ENCODE data around the gene MAP3K1. TPM values are rescaled to one million over a fixed set of nuclear protein-coding genes. Genes with fewer than 3 reads are reported as not detected.
"Not testable (repeated sequence)": the region's sequence is repeated elsewhere in the genome, so short reads cannot be mapped to it uniquely, and the experiment has no call there.

MAP3K1 gene
- polyA plus RNA-seq, 4 donors = 77.6 to 100.0 (median 78.8) TPM

- no peak for DNase-seq (ENCODE audit: low read depth in 4 of 4, low spot score in 2 of 4)
These were observed 553 bp downstream of the MAP3K1 start for GRCh38 chr5:56815658-56816545.

GRCh38 chr5:56816546-56817081, 1.3 kb downstream of the MAP3K1 start:
- no peak for DNase-seq (ENCODE audit: low read depth in 4 of 4, low spot score in 2 of 4)

GRCh38 chr5:56817263-56818014, 2.1 kb downstream of the MAP3K1 start:
- DNase-seq (ENCODE audit: low read depth in 4 of 4, low spot score in 2 of 4) = no peak

GRCh38 chr5:56818450-56819037, 3.2 kb downstream of the MAP3K1 start:
- no peak for DNase-seq (ENCODE audit: low read depth in 4 of 4, low spot score in 2 of 4)

DNA sequence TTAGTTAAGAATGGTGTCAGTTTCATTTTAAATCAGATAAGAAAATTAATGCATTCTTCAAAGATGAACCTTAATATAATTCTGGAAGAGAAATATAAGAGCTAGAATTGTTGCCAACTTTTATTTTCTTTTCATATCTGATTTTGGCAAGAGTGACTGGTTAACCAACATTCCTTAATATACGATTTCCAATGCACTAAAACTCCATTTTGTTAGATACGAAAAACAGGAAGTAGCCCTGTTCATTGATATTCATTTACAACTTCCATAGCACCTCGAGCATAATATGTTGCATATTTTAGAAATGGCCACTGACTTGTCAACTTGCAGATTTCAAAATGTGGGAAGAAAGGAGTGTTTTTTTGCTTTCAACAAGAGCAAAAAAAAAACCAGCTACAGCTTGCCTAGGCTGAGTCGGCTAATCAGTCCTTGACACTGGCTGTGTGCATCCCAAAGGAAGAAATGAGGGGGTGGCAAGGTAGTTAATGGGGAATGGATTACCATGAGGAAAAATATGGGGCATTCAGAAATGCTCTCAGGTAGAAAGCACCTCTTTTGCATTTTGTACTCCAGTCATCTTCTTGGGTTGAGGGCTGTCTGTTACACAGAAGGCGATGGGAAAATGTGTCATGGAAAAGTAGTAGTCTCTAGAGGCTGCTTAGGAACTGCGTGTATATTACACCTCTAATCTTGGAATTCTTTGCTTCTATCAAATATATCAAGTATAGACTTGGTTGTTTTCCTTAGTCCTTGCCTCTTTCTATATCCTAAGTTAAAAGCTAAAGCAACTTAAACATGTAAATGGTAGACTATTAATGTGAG, 3.9 kb downstream of the MAP3K1 start:
- no peak for DNase-seq (ENCODE audit: low read depth in 4 of 4, low spot score in 2 of 4)

GRCh38 chr5:56821868-56822267, 6.5 kb downstream of the MAP3K1 start:
- not testable (repeated sequence) for DNase-seq (ENCODE audit: low read depth in 4 of 4, low spot score in 2 of 4)

- no peak for DNase-seq (ENCODE audit: low read depth in 4 of 4, low spot score in 2 of 4)
These were observed 7.6 kb downstream of the MAP3K1 start for GRCh38 chr5:56822981-56823380.

GRCh38 chr5:56824019-56824418, 8.7 kb downstream of the MAP3K1 start:
- no peak for DNase-seq (ENCODE audit: low read depth in 4 of 4, low spot score in 2 of 4)

GRCh38 chr5:56825222-56825824, 10.0 kb downstream of the MAP3K1 start:
- no peak for DNase-seq (ENCODE audit: low read depth in 4 of 4, low spot score in 2 of 4)

GRCh38 chr5:56827049-56827448, 11.7 kb downstream of the MAP3K1 start:
- no peak for DNase-seq (ENCODE audit: low read depth in 4 of 4, low spot score in 2 of 4)

DNA sequence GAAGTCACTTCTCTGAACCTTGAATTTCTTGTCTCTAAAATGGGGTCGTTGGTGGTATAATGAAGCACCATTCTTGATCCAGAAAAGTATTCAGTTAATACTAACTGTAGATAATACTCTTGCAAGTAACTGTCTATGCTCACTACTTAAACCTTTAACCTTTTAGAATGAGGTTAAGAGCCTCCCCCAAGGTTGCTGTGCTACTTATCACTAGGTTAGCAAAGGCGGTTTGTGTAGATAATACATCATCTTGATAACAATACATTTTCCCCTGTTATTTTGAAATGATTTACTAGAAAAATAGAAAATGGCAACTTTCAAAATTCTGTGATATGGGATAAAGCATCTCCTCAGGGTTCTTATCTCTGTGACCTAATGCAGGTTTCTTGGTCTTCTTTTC, 12.6 kb downstream of the MAP3K1 start:
- DNase-seq (ENCODE audit: low read depth in 4 of 4, low spot score in 2 of 4) = no peak

- no peak for DNase-seq (ENCODE audit: low read depth in 4 of 4, low spot score in 2 of 4)
These were observed 14.0 kb downstream of the MAP3K1 start for GRCh38 chr5:56829137-56829908.

DNA sequence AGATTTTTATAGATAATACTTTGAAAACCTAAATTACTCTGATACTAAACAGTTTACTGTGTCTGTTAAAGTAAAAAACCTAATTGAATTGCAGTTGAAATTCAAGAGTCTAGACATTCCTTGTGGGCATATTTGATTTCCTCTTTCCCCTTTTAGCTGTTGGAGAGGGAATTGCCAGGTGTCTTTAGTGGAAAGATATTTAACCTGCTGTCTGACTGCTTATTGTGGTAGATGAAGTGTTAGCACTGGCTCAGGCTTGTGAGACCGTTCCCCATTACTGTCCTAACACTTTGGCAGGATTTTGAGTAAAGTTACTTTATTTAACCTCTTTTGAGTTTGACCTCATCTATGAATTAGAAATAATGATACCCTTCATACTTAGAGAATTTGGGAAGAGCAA, 16.4 kb downstream of the MAP3K1 start:
- no peak for DNase-seq (ENCODE audit: low read depth in 4 of 4, low spot score in 2 of 4)

DNA sequence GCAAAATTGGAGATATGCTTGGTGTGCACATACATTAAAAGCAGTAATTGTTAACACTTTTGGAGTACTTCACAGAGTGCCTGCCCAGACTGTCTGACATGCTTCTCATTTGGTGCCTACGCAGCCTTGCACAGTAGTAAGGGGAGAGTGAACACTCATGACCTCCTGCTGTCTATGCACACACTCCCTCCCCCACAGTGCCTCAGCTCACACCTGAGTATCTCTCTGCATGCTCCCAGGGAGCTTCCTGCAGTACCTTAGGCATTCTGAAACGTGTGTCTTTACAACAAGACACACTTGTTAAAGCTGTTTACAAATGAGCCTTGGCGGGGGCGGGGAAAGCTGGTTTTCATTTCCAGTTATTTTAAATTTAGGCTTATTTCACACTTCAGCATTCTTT, 18.0 kb downstream of the MAP3K1 start:
- no peak for DNase-seq (ENCODE audit: low read depth in 4 of 4, low spot score in 2 of 4)

- no peak for DNase-seq (ENCODE audit: low read depth in 4 of 4, low spot score in 2 of 4)
These were observed 22.0 kb downstream of the MAP3K1 start for GRCh38 chr5:56837381-56837780.

DNA sequence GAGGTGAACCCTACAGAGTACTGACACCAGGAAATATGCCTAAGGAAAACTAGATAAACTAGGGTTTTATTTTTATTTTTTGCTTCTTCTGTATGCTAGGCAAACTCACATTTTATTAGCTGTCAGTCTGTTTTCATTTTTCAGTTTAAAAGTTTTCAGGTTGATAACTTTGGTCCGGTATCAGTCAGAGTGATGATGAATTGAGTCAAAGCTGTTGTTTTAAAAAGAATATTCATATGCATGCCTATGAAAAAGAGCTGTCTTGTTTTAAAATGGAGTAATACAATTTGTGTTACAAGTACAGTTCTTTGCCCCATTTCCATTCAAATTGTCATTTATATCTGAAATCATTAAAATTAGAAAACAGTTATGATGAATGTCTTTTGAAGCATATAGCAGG, 22.6 kb downstream of the MAP3K1 start:
- DNase-seq (ENCODE audit: low read depth in 4 of 4, low spot score in 2 of 4) = no peak

GRCh38 chr5:56838409-56839039, 23.2 kb downstream of the MAP3K1 start:
- DNase-seq (ENCODE audit: low read depth in 4 of 4, low spot score in 2 of 4) = no peak

DNA sequence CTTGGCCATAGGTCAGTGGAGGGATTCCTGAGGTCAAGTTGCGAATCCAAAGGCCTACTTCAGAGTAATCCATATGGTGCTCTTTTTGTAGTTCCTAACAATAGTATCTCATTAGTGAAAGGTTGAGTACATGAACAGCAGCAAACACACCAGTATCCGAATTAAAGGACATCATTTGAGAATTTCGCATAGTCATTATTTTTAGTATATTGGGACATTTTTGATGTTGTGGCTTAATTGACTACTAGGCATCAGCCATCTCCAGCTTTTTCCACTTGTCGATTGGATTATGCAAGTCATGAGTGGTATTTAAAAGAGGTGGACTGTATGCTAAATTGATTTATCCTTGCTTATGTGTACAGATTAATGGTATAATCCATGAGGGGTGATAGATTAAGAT, 23.7 kb downstream of the MAP3K1 start:
- no peak for DNase-seq (ENCODE audit: low read depth in 4 of 4, low spot score in 2 of 4)

DNA sequence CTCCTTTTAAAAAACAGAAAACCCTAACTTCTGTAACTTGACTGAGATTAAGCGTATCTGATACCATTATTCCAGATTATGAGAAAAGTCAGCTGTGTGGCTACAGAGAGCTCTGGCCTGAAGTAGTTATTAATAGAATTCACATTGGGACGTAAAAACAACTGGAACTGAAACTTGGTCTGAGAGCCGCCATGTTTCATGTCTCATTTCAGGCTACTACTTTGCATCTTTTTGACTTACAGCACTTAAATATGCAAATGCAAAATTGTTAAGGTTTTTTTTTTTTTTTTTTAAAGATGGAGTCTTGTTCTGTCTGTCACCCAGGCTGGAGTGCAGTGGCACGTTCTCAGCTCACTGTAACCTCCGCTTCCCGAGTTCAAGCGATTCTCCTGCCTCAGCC, 25.2 kb downstream of the MAP3K1 start:
- DNase-seq (ENCODE audit: low read depth in 4 of 4, low spot score in 2 of 4) = no peak
